Loucy (cell line): ENCODE results near the gene GAL3ST2.

Source experiments
- H2AFZ ChIP-seq: fragments of 200-600 bp; sonication (generic); 2 replicates; pipeline ENCODE4 v1.6.0; 2016; ENCODE audit warnings: antibody characterized with exemption, mild to moderate bottlenecking, low read length, moderate library complexity
- H3F3A ChIP-seq: fragments of 200-600 bp; 2 replicates; pipeline ENCODE4 v1.6.0; 2016; ENCODE audit warnings: antibody characterized with exemption, low read depth, mild to moderate bottlenecking
- H3K27me3 ChIP-seq: fragments of 200-600 bp; sonication (generic); 2 replicates; pipeline ENCODE4 v1.6.1; 2014; ENCODE audit warnings: low read length, mild to moderate bottlenecking; ENCODE audit not compliant: insufficient read depth, poor library complexity, severe bottlenecking
- H3K36me3 ChIP-seq: fragments of 200-600 bp; sonication (generic); 2 replicates; pipeline ENCODE4 v1.6.1; 2016; ENCODE audit warnings: low read length; ENCODE audit not compliant: insufficient read depth
- H3K4me1 ChIP-seq: fragments of 200-600 bp; sonication (generic); 2 replicates; pipeline ENCODE4 v1.5.1; 2014; ENCODE audit warnings: low read length, mild to moderate bottlenecking; ENCODE audit not compliant: insufficient read depth, poor library complexity, severe bottlenecking
- H3K4me2 ChIP-seq: fragments of 200-600 bp; sonication (generic); 2 replicates; pipeline ENCODE4 v1.6.0; 2014; ENCODE audit warnings: antibody characterized with exemption, low read length, low read depth, mild to moderate bottlenecking; ENCODE audit not compliant: poor library complexity, severe bottlenecking
- H3K4me3 ChIP-seq: fragments of 200-600 bp; sonication (generic); 2 replicates; pipeline ENCODE4 v1.5.1; 2014; ENCODE audit warnings: low read length, mild to moderate bottlenecking, mixed read lengths; ENCODE audit not compliant: poor library complexity, severe bottlenecking
- H3K79me2 ChIP-seq: fragments of 200-600 bp; sonication (generic); 2 replicates; pipeline ENCODE4 v1.6.1; 2014; ENCODE audit warnings: low read length; ENCODE audit not compliant: insufficient read depth
- H3K9ac ChIP-seq: fragments of 200-600 bp; sonication (generic); 2 replicates; pipeline ENCODE4 v1.6.0; 2014; ENCODE audit warnings: mild to moderate bottlenecking, low read depth, low read length, moderate library complexity; ENCODE audit not compliant: poor library complexity, severe bottlenecking
- H3K9me2 ChIP-seq: fragments of 200-600 bp; sonication (generic); replicated peaks from 2 replicates; pipeline ENCODE4 v1.6.1; 2016; ENCODE audit warnings: low read depth, low read length, mixed read lengths
- H3K9me3 ChIP-seq: fragments of 200-600 bp; sonication (generic); 2 replicates; pipeline ENCODE4 v1.6.1; 2014; ENCODE audit warnings: mild to moderate bottlenecking, antibody characterized with exemption, low read length, low read depth; ENCODE audit not compliant: insufficient read depth
- H4K20me1 ChIP-seq: fragments of 200-600 bp; sonication (generic); 2 replicates; pipeline ENCODE4 v1.6.0; 2014; ENCODE audit warnings: antibody characterized with exemption, low read length, mild to moderate bottlenecking; ENCODE audit not compliant: insufficient read depth, poor library complexity, severe bottlenecking
- EZH2phosphoT487 ChIP-seq: fragments of 200-600 bp; IDR thresholded peaks from 2 replicates; pipeline ENCODE4 v1.6.1; 2018; ENCODE audit warnings: antibody characterized with exemption, mild to moderate bottlenecking, moderate library complexity, borderline replicate concordance
- TF ChIP-seq, protein P1 (sequence below): fragments of 200-600 bp; sonication (generic); conservative IDR thresholded peaks from 2 replicates; pipeline ENCODE4 v1.5.1; 2014; ENCODE audit warnings: mild to moderate bottlenecking, antibody characterized with exemption, low read length

The GAL3ST2 gene

DNA sequence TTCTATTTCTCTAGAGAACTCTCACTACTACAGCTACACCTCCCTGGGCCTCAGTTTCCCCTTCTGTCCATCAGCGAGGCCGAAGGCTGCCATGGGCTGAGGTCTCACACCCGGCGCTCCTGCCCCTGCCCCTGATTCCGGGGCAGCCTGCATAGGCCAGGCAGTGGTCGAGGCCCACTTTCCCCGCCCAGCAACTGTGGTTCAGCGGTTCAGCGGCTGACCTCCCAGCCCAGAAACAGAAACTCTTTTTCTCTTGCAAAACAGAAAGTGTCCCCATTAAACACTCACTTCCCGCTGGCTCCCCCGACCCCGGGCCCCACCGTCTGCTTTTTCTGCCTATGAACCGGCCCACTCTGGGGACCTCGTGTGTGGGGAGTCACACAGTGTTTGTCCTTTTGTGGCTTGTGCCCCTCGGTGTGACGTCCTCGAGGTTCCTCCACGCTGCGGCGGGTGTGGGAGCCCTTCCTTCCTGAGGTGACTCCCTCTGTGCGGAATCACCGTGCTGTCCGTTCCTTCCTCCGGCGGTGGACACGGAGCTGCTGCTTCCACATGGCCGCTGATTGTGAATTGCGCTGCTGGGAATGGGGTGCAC lies 66.1 kb downstream of the GAL3ST2 start:
- Histone ChIP-seq H3K9ac (no peak overlapping the region), H3K79me2 (no peaks in the 10 kb centered on the region), H3K36me3 (no peaks in the 10 kb centered on the region), H3K4me3 (no peak overlapping the region), H3K9me3 (no peaks in the 10 kb centered on the region), H3K27me3 (no peaks in the 10 kb centered on the region), H3K4me2 (no peak overlapping the region), H2AFZ (no peak overlapping the region), H3K4me1 (no peaks in the 10 kb centered on the region), H3F3A (no peaks in the 10 kb centered on the region), H3K9me2 (no peaks in the 10 kb centered on the region), H4K20me1 (no peaks in the 10 kb centered on the region)
- TF ChIP-seq, protein P1, sequence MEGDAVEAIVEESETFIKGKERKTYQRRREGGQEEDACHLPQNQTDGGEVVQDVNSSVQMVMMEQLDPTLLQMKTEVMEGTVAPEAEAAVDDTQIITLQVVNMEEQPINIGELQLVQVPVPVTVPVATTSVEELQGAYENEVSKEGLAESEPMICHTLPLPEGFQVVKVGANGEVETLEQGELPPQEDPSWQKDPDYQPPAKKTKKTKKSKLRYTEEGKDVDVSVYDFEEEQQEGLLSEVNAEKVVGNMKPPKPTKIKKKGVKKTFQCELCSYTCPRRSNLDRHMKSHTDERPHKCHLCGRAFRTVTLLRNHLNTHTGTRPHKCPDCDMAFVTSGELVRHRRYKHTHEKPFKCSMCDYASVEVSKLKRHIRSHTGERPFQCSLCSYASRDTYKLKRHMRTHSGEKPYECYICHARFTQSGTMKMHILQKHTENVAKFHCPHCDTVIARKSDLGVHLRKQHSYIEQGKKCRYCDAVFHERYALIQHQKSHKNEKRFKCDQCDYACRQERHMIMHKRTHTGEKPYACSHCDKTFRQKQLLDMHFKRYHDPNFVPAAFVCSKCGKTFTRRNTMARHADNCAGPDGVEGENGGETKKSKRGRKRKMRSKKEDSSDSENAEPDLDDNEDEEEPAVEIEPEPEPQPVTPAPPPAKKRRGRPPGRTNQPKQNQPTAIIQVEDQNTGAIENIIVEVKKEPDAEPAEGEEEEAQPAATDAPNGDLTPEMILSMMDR: no peak
- TF ChIP-seq EZH2phosphoT487: no peak

DNA sequence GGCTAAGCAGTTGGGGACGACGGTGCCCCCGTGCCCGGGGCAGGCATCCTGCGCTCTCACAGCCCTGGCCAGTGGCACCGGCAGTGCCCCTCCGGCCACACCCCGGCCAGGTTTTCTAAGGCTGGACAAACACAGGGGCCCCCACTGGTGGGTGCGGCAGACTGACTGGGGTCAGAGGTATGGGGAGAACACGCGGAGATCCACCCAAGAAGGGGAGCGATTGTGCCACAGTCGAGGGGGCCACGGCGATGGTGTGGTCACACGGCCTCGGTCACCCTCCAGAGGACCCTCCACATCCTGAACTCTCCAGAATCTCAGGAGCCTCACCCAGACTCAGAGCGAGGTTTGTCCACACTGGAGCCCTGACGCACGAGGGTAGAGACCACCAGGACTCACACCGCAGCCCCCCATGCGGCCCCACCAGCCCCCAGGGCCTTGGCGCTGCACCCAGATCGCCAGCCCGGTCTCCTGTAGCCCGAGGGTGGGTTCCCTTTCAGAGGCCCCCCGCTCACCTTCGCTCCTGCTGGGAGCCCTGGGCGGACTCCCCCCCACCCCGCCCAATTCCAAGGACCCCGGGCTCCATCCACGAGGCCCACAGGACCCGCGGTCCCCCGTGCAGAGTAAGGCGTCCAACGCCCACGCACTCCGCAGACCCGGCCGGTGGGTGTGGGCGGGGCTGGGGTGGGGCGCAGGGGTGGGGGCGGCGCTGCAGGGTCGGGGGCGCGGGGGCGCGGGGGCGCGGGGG lies 66.9 kb downstream of the GAL3ST2 start:
- no peak overlapping the region for H2AFZ ChIP-seq
- TF ChIP-seq EZH2phosphoT487: no peak
- TF ChIP-seq, protein P1: no peak
- no peak overlapping the region for H3K4me2 ChIP-seq
- H3K4me3 ChIP-seq: no peak overlapping the region
- no peaks in the 10 kb centered on the region for H3K27me3 ChIP-seq
- H3K9ac ChIP-seq: no peak overlapping the region
- H3K9me2 ChIP-seq: no peaks in the 10 kb centered on the region
- no peaks in the 10 kb centered on the region for H3K79me2 ChIP-seq
- no peaks in the 10 kb centered on the region for H3K36me3 ChIP-seq
- no peaks in the 10 kb centered on the region for H3K4me1 ChIP-seq
- no peaks in the 10 kb centered on the region for H4K20me1 ChIP-seq
- no peaks in the 10 kb centered on the region for H3K9me3 ChIP-seq
- no peaks in the 10 kb centered on the region for H3F3A ChIP-seq

DNA sequence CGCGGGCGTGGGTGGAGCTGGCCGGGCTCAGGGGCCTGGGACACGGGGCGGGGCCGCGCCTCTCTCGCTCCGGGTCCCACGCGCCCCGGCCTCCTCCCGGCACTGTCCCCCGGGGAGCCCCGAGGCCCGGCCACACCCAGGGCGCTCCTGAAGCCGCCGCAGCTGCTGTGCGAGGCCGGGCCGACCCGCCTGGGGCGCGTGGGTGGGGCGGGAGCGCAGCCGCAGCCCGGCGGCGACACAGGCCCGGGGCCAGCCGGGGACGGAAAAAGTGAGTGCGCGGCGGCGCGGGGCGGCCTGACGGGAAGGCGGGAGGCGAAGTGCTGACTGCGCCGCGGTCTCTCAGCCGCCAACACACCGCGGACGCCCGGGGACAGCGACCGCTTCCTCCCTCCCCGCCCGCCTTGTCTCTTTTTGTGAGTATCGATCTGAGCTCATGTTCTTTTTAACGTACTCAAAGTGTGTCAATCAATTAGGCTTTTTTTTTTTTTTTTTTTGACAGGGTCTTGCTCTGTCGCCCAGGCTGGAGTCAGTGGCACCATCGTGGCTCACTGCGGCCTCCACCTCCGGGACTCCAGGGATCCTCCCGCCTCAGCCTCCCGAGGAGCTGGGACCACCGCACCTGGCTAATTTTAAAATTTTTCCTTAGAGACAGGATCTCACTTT lies 67.6 kb downstream of the GAL3ST2 start:
- H3K4me3 ChIP-seq: no peak overlapping the region
- no peaks in the 10 kb centered on the region for H3K9me3 ChIP-seq
- TF ChIP-seq, protein P1: no peak
- no peaks in the 10 kb centered on the region for H3K4me1 ChIP-seq
- H2AFZ ChIP-seq: no peak overlapping the region
- no peaks in the 10 kb centered on the region for H3K9me2 ChIP-seq
- H4K20me1 ChIP-seq: no peaks in the 10 kb centered on the region
- no peaks in the 10 kb centered on the region for H3K36me3 ChIP-seq
- no peaks in the 10 kb centered on the region for H3F3A ChIP-seq
- no peak overlapping the region for H3K4me2 ChIP-seq
- no peaks in the 10 kb centered on the region for H3K27me3 ChIP-seq
- no peaks in the 10 kb centered on the region for H3K79me2 ChIP-seq
- H3K9ac ChIP-seq: no peak overlapping the region
